Measurements from ENCODE around the gene RAB10. TPM values are rescaled to one million over a fixed set of nuclear protein-coding genes. Genes with fewer than 3 reads are reported as not detected.

RAB10 gene
- total RNA-seq, 1 experiment from 2014 or later = 130 TPM

- no peak overlapping the region for H3K14ac ChIP-seq (ENCODE audit: insufficient read depth, low read length)
- H2AFZ ChIP-seq (ENCODE audit: low read length) = no peak overlapping the region
- H3K56ac ChIP-seq (ENCODE audit: insufficient read length, low read depth, low read length) = no peak overlapping the region
- no peaks in the 10 kb centered on the region for H3K79me1 ChIP-seq (ENCODE audit: insufficient read depth, low read depth, low read length, poor library complexity, severe bottlenecking)
- no peak overlapping the region for H3K27ac Mint-ChIP-seq
- H3K9ac ChIP-seq (ENCODE audit: extremely low read depth, insufficient read length, low read length) = no peak overlapping the region
- H3K27me3 Mint-ChIP-seq (ENCODE audit: low read depth) = no peaks in the 10 kb centered on the region
- H3K9me3 ChIP-seq (ENCODE audit: control insufficient read depth, low read depth, low read length) = no peaks in the 10 kb centered on the region
- no peak for DNase-seq
- TF ChIP-seq CTCF (conservative IDR thresholded peaks at IDR 0.05) = no peak
- no peak overlapping the region for H2BK15ac ChIP-seq (ENCODE audit: low read depth, low read length)
- H3K79me2 ChIP-seq (ENCODE audit: insufficient read depth, low read length) = no peaks in the 10 kb centered on the region
- no peaks in the 10 kb centered on the region for H3K4me1 ChIP-seq (ENCODE audit: insufficient read depth, low read length)
- no peak overlapping the region for H3K18ac ChIP-seq (ENCODE audit: insufficient read length, low read depth, low read length)
- no peak overlapping the region for H3K23ac ChIP-seq (ENCODE audit: insufficient read length, low read depth, low read length)
- H2BK5ac ChIP-seq (ENCODE audit: insufficient read length, low read length) = no peak overlapping the region
- H3K27ac ChIP-seq (ENCODE audit: insufficient read length, low read depth, low read length) = no peak overlapping the region
- no peak overlapping the region for H3K4ac ChIP-seq (ENCODE audit: low read depth, low read length)
- no peaks in the 10 kb centered on the region for H3K9me3 Mint-ChIP-seq
- H4K8ac ChIP-seq (replicated peaks; ENCODE audit: insufficient read length, low read depth, low read length) = no peak overlapping the region
- H3K4me2 ChIP-seq (ENCODE audit: insufficient read depth, insufficient read length, low read length) = no peak overlapping the region
- whole genome bisulfite sequencing (ENCODE audit: extremely low coverage, insufficient read length, low lambda C conversion rate) = no CpG with 5 or more reads among the region's 8 CpGs
- no peak overlapping the region for H4K91ac ChIP-seq (ENCODE audit: insufficient read length, low read depth, low read length)
- no peak overlapping the region for H4K5ac ChIP-seq (ENCODE audit: insufficient read length, low read depth, low read length)
- H2AK5ac ChIP-seq (ENCODE audit: insufficient read length, low read length) = no peak overlapping the region
- H3K36me3 Mint-ChIP-seq (ENCODE audit: insufficient read depth in 1 of 3, low read depth in 3 of 3) = no peaks in the 10 kb centered on the region
- no peaks in the 10 kb centered on the region for H3K27me3 ChIP-seq (ENCODE audit: insufficient read depth, low read length)
- no peak overlapping the region for H2BK12ac ChIP-seq (ENCODE audit: insufficient read length, low read depth, low read length)
- H3K4me3 Mint-ChIP-seq = no peak overlapping the region
- no peak overlapping the region for H2BK120ac ChIP-seq (ENCODE audit: low read depth, low read length, poor library complexity, severe bottlenecking)
- no peak overlapping the region for H3T11ph ChIP-seq (ENCODE audit: low read length)
- H3K23me2 ChIP-seq (ENCODE audit: insufficient read length, low read depth, low read length, poor library complexity, severe bottlenecking) = no peaks in the 10 kb centered on the region
- no peak overlapping the region for H2BK20ac ChIP-seq (ENCODE audit: low read depth, low read length, poor library complexity, severe bottlenecking)
- H4K20me1 ChIP-seq (ENCODE audit: control insufficient read depth, insufficient read depth, insufficient read length) = no peaks in the 10 kb centered on the region
- peaks cover 2 to 4% of the 10 kb centered on the region in 2 experiments for H3K4me1 Mint-ChIP-seq
These were observed 41.3 kb upstream of the RAB10 start for GRCh38 chr2:25992556-25992955.

Measured in H9 (cell line).